GM12878 (cell line): Measurements from ENCODE around the gene COQ2.

ENCODE experiments used
- CEBPB ChIP-seq, 2 experiments: fragments of 150-350 bp in 1 of 2; IDR thresholded peaks; 2 replicates each; pipeline ENCODE4 v1.6.1; 2012 to 2014; ENCODE audit warnings: low read depth in 2 of 2, low read length in 2 of 2, borderline replicate concordance in 1 of 2, inconsistent platforms in 1 of 2
- CREB1 ChIP-seq: IDR thresholded peaks from 2 replicates; pipeline ENCODE4 v1.6.1; 2012; ENCODE audit warnings: low read depth, mild to moderate bottlenecking, inconsistent platforms
- HCFC1 ChIP-seq: fragments of 150-350 bp; IDR thresholded peaks from 2 replicates; pipeline ENCODE4 v1.6.1; 2014; ENCODE audit warnings: low read length
- JUND ChIP-seq: IDR thresholded peaks from 2 replicates; pipeline ENCODE4 v1.6.1; 2012; ENCODE audit warnings: low read depth, mild to moderate bottlenecking, low read length, improper control_type of control experiment, moderate library complexity
- POLR2A ChIP-seq: IDR thresholded peaks from 2 replicates; pipeline ENCODE4 v1.6.1; 2011; ENCODE audit warnings: low read depth, mild to moderate bottlenecking, low read length
- ZNF274 ChIP-seq: IDR thresholded peaks from one replicate; pipeline ENCODE4 v1.8.0; 2011; ENCODE audit not compliant: insufficient read length, insufficient read depth

DNA sequence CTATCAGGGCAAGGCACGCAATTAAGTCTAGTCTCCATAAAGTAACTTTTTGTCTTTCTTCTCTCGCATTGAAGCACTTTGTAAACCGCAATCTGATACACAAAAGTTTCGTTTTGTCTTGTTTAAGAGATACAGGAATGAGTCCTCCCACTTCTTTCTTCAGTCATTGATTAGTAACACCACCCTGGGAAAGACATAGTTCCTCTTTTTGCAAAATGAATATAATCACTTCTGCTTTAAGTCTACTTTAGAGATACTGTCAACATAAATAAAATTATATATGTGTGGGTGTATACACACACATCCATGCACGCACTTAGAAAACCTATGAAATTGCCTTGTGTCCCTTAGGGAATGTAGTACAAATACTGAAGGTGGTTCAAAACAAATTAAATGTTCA, 11.7 kb downstream of the COQ2 start:
- TF ChIP-seq ZNF274 (no peak), HCFC1 (no peak), CREB1 (0 out of 2 replicates have a peak, but pooled peaks have one; percentile 20), POLR2A (no peak), JUND (no peak), CEBPB (IDR thresholded peaks at IDR 0.05; ENCODE audit: borderline replicate concordance in 1 of 2, low read depth in 2 of 2, low read length in 2 of 2) (no peak)
